Smooth muscle cell (in vitro differentiated cells): ENCODE results near the gene CHID1. TPM values are rescaled to one million over a fixed set of nuclear protein-coding genes. Genes with fewer than 3 reads are reported as not detected.

Experiments
- DNase-seq: peaks from one replicate; lab custom pipeline; 2025; ENCODE audit not compliant: unreplicated experiment; lab: John Stamatoyannopoulos, UW
- H2AFZ ChIP-seq: fragments of 200-600 bp; sonication (generic); 2 replicates; pipeline ENCODE4 v1.6.0; 2016; ENCODE audit warnings: antibody characterized with exemption, low read depth, mild to moderate bottlenecking
- H3F3A ChIP-seq: fragments of 200-600 bp; sonication (generic); 2 replicates; pipeline ENCODE4 v1.6.0; 2017; ENCODE audit warnings: antibody characterized with exemption, low read depth
- H3K27ac ChIP-seq: fragments of 200-600 bp; sonication (generic); 2 replicates; pipeline ENCODE4 v1.5.1; 2016; ENCODE audit warnings: low read depth, mild to moderate bottlenecking
- H3K27me3 ChIP-seq: fragments of 200-600 bp; sonication (generic); 2 replicates; pipeline ENCODE4 v1.6.1; 2016; ENCODE audit warnings: low read depth, mild to moderate bottlenecking
- H3K36me3 ChIP-seq: fragments of 200-600 bp; sonication (generic); 2 replicates; pipeline ENCODE4 v1.5.1; 2016; ENCODE audit warnings: low read depth
- H3K4me1 ChIP-seq: fragments of 200-600 bp; sonication (generic); 2 replicates; pipeline ENCODE4 v1.5.1; 2016; ENCODE audit warnings: low read depth
- H3K4me2 ChIP-seq: fragments of 200-600 bp; sonication (generic); 2 replicates; pipeline ENCODE4 v1.6.0; 2016; ENCODE audit warnings: mild to moderate bottlenecking
- H3K4me3 ChIP-seq: fragments of 200-600 bp; sonication (generic); 2 replicates; pipeline ENCODE4 v1.5.1; 2016; ENCODE audit warnings: mild to moderate bottlenecking
- H3K79me2 ChIP-seq: fragments of 200-600 bp; sonication (generic); 2 replicates; pipeline ENCODE4 v1.6.0; 2016; ENCODE audit warnings: low read depth, mild to moderate bottlenecking
- H3K9ac ChIP-seq: fragments of 200-600 bp; sonication (generic); 2 replicates; pipeline ENCODE4 v1.6.0; 2016; ENCODE audit warnings: low read depth
- H3K9me3 ChIP-seq: fragments of 200-600 bp; sonication (generic); replicated peaks from 2 replicates; pipeline ENCODE4 v1.5.1; 2016; ENCODE audit warnings: low read depth
- H4K20me1 ChIP-seq: fragments of 200-600 bp; sonication (generic); 2 replicates; pipeline ENCODE4 v1.6.0; 2016; ENCODE audit warnings: low read depth
- WGBS: methylation state at CpG from one replicate; pipeline ENCODE4 v1.1.7; 2016; ENCODE audit warnings: low lambda C conversion rate; 5-methylcytosine and 5-hydroxymethylcytosine counted together
- polyA plus RNA-seq: library from polyadenylated mRNA; unstranded; fragments of >200 nt; fragmentation: Nextera tagmentation; extraction: Ambion mirVana; gene quantifications from 2 replicates; pipeline ENCODE4 v1.2.1, GENCODE V29; 2016
- total RNA-seq: library from RNA; depleted of rRNA; stranded (reverse); fragments of >200 nt; gene quantifications from 2 replicates; pipeline ENCODE4 v1.2.3, GENCODE V29; 2014
- TF ChIP-seq, protein P1 (sequence below): fragments of 200-600 bp; sonication (generic); IDR thresholded peaks from 2 replicates; pipeline ENCODE4 v1.5.1; 2017; ENCODE audit warnings: borderline replicate concordance, mild to moderate bottlenecking, antibody characterized with exemption; ENCODE audit not compliant: insufficient read depth, poor library complexity, severe bottlenecking

The CHID1 gene
- total and polyA plus RNA-seq, 2 experiments from 2014 or later: 54.3 to 181 TPM

DNA sequence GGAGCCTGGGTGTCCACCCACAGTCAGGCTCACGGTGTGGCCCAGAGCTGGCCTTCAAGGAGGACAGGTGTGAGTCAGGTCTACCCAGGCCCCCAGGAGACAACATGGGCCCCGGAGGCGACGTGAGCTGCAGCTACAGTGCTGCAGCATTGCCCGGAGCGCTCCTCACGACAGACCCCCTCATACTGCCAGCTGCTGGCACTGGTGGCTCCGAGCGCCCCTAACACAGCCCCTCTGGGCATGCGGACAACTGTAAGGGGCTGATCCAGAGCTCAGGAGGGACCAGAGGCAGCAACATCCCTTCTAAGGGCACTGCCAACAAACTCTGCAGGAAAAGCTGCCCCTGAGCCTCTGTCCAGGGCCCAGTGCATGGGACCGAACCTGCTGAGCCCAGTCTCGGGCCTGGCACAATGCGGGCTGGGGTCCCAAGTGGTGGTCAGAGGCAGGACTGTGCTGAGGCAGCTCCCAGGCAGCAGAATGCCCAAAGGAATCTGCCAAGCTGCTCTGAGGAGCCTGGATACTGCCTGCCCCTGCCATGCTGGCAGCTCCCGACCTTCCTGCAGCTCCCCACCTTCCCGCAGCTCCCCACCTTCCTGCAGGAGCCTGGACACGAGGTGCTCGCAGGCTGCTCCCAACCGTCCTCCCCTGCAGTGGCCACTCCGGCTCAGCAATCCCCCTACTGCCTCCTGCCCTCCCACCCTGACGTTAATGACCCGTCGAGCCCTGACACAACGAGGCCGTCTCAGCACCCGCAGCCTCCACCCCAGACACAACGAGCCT lies 15.1 kb downstream of the CHID1 start:
- TF ChIP-seq, protein P1, sequence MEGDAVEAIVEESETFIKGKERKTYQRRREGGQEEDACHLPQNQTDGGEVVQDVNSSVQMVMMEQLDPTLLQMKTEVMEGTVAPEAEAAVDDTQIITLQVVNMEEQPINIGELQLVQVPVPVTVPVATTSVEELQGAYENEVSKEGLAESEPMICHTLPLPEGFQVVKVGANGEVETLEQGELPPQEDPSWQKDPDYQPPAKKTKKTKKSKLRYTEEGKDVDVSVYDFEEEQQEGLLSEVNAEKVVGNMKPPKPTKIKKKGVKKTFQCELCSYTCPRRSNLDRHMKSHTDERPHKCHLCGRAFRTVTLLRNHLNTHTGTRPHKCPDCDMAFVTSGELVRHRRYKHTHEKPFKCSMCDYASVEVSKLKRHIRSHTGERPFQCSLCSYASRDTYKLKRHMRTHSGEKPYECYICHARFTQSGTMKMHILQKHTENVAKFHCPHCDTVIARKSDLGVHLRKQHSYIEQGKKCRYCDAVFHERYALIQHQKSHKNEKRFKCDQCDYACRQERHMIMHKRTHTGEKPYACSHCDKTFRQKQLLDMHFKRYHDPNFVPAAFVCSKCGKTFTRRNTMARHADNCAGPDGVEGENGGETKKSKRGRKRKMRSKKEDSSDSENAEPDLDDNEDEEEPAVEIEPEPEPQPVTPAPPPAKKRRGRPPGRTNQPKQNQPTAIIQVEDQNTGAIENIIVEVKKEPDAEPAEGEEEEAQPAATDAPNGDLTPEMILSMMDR: no peak
- H3K36me3 ChIP-seq: no peaks in the 10 kb centered on the region

DNA sequence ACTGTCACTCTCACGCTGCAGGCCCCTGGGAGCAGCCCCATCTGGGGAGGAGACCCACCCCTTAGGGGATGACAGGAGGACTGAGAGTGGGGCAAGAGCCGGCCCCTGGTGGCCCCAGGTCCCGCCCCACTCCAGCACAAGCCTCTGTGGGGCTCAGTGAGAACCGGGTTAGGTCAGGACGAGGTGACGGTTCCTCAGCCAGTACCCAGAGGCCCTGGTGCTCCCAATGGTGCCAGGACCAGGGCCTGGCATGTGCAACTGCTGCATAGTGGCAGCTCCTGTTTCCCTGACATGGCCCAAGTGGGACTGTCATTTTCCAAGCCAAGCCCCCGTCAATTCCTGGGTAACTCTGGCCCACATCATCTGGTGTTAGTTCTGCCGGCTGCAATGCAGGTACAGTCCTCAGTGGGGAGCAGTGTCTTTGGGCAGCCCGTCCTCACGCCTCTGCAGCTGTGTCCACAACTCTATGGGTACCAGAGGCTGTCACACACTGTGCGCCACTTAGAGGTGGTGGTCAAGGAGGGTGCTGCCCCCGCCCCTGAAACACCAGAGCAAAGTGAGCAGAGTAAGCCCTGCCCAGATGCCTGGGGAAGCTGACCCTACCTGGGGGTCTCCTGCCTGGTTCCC lies 15.9 kb downstream of the CHID1 start:
- Histone ChIP-seq H3K27me3 (no peaks in the 10 kb centered on the region), H3K9ac (no peak overlapping the region), H3K9me3 (no peaks in the 10 kb centered on the region), H3K4me3 (no peak overlapping the region), H3K4me1 (no peaks in the 10 kb centered on the region), H3F3A (no peaks in the 10 kb centered on the region), H4K20me1 (peaks cover 3% of the 10 kb centered on the region), H3K79me2 (no peaks in the 10 kb centered on the region), H3K4me2 (no peak overlapping the region), H3K27ac (no peak overlapping the region), H2AFZ (no peak overlapping the region), H3K36me3 (no peaks in the 10 kb centered on the region)
- 91% methylated on average over 12 of the region's 12 CpGs for WGBS
- no peak for DNase-seq
- TF ChIP-seq, protein P1: no peak

More for the DNA sequence above, 15.1 kb downstream of the CHID1 start:
- Histone ChIP-seq H3K27ac (no peak overlapping the region), H3K27me3 (no peaks in the 10 kb centered on the region), H3K4me3 (no peak overlapping the region), H3K9ac (no peak overlapping the region), H3K4me2 (no peak overlapping the region), H3K79me2 (no peaks in the 10 kb centered on the region), H2AFZ (no peak overlapping the region), H3F3A (no peaks in the 10 kb centered on the region), H4K20me1 (peaks cover 3% of the 10 kb centered on the region), H3K4me1 (no peaks in the 10 kb centered on the region), H3K9me3 (no peaks in the 10 kb centered on the region)
- DNase-seq: no peak
- WGBS: 94% methylated on average over 19 of the region's 26 CpGs

DNA sequence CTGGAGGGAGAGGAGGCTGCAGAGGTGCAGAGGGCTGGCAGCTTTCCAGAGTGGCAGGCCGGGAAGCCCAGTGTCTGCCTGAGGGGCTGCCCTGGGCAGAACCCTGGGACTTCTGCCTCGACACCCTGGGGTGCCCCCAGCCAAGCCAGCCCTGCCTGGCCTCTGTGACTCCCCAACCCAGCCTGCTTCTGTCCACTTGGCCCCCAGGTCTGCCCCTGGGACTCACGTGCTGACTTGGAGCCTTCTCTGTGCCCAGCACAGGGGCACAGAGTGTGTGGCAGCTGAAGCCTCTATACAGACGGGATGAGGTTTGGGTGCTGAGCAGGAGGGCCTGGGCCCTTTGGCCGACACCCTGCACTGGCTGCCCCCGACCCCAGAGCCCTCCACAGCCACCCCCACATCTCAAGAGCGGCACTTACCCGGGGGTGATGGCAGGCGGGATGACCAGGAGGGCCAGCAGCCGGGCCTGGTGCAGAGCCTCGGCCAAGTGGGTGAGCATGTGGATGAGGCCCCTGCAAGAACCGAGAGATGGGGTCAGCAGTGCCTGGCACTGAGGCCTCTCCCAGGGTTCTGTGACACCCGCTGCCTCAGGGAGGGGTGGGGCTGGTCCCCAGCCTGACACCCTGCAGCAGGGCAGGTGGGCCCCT lies 17.5 kb downstream of the CHID1 start:
- Histone ChIP-seq H3K27ac (no peak overlapping the region), H3F3A (no peaks in the 10 kb centered on the region), H3K36me3 (no peaks in the 10 kb centered on the region), H3K4me2 (no peak overlapping the region), H2AFZ (no peak overlapping the region), H4K20me1 (peaks cover 3% of the 10 kb centered on the region), H3K4me3 (no peak overlapping the region), H3K79me2 (no peaks in the 10 kb centered on the region), H3K9me3 (no peaks in the 10 kb centered on the region), H3K27me3 (no peaks in the 10 kb centered on the region), H3K4me1 (no peaks in the 10 kb centered on the region), H3K9ac (no peak overlapping the region)
- DNase-seq: no peak
- TF ChIP-seq, protein P1: no peak
- WGBS: 92% methylated on average over 13 of the region's 13 CpGs
